ENCODE data around the gene PRR22. TPM values are rescaled to one million over a fixed set of nuclear protein-coding genes. Genes with fewer than 3 reads are reported as not detected.

The PRR22 gene
- total RNA-seq, 1 donor from 2014 or later = 0.62 TPM

Other genes starting within 250 kb of the PRR22 start
- not detected for gene TINCR, start 216.8 kb downstream of the PRR22 start, total RNA-seq
- 48.7 TPM for gene SAFB2, start 162.0 kb downstream of the PRR22 start, total RNA-seq
- gene SAFB, start 161.7 kb downstream of the PRR22 start, total RNA-seq = 61.9 TPM
- gene MICOS13, start 104.2 kb downstream of the PRR22 start, total RNA-seq = 165 TPM
- gene HSD11B1L, start 103.7 kb downstream of the PRR22 start, total RNA-seq = 3.5 TPM
- gene RPL36, start 94.5 kb downstream of the PRR22 start, total RNA-seq = 367 TPM
- 98.8 TPM for gene LONP1, start 64.6 kb downstream of the PRR22 start, total RNA-seq
- not detected for gene CATSPERD, start 64.1 kb downstream of the PRR22 start, total RNA-seq
- gene DUS3L, start 6.4 kb upstream of the PRR22 start, total RNA-seq = 12.9 TPM
- 20.6 TPM for gene NRTN, start 20.3 kb upstream of the PRR22 start, total RNA-seq
- gene FUT6, start 55.0 kb upstream of the PRR22 start, total RNA-seq = not detected
- not detected for gene FUT3, start 66.7 kb upstream of the PRR22 start, total RNA-seq
- not detected for gene FUT5, start 85.8 kb upstream of the PRR22 start, total RNA-seq
- 606 TPM for gene NDUFA11, start 119.0 kb upstream of the PRR22 start, total RNA-seq
- gene VMAC, start 120.1 kb upstream of the PRR22 start, total RNA-seq = 2.1 TPM
- 3.4 TPM for gene CAPS, start 129.5 kb upstream of the PRR22 start, total RNA-seq
- 57.4 TPM for gene RANBP3, start 193.4 kb upstream of the PRR22 start, total RNA-seq

Data from Right ventricle myocardium superior (tissue), 1 donor.